Liver (tissue), 9 donors: ENCODE results near the gene LMTK2. TPM values are rescaled to one million over a fixed set of nuclear protein-coding genes. Genes with fewer than 3 reads are reported as not detected.

Experiments
- DNase-seq: peaks from one replicate; pipeline ENCODE4 v3.0.0-alpha.2; 2017; ENCODE audit warnings: low spot score
- H3K27ac ChIP-seq, 2 donors: one replicate each; pipeline ENCODE4 v1.7.0; 2013; ENCODE audit warnings: inconsistent platforms in 2 of 2, low read length in 2 of 2, control low read depth in 1 of 2, low read depth in 1 of 2, mild to moderate bottlenecking in 1 of 2
- H3K27me3 ChIP-seq, 4 donors: one replicate each; pipeline versions ENCODE4 v1.6.1 to v1.7.0; 2013; ENCODE audit warnings: low read length in 3 of 4, inconsistent platforms in 1 of 4, mild to moderate bottlenecking in 1 of 4, moderate library complexity in 1 of 4; ENCODE audit not compliant: control insufficient read depth in 4 of 4, insufficient read depth in 4 of 4
- H3K36me3 ChIP-seq, 4 donors: one replicate each; pipeline versions ENCODE4 v1.6.1 to v1.7.0; 2013; ENCODE audit warnings: low read length in 3 of 4, mild to moderate bottlenecking in 3 of 4, low read depth in 1 of 4, moderate library complexity in 1 of 4; ENCODE audit not compliant: control insufficient read depth in 4 of 4, insufficient read depth in 3 of 4
- H3K4me1 ChIP-seq, 4 donors: one replicate each; pipeline versions ENCODE4 v1.6.1 to v1.7.0; 2013; ENCODE audit warnings: low read length in 3 of 4, mild to moderate bottlenecking in 3 of 4, moderate library complexity in 1 of 4; ENCODE audit not compliant: control insufficient read depth in 4 of 4, insufficient read depth in 4 of 4
- H3K4me3 ChIP-seq, 3 donors: one replicate each; pipeline versions ENCODE4 v1.6.1 to v1.7.0; 2013; ENCODE audit warnings: low read length in 3 of 3, control low read depth in 1 of 3, low read depth in 1 of 3, mild to moderate bottlenecking in 1 of 3
- H3K9ac ChIP-seq, 2 donors: one replicate each; pipeline ENCODE4 v1.7.0; 2013; ENCODE audit warnings: low read length in 2 of 2, mild to moderate bottlenecking in 2 of 2, moderate library complexity in 2 of 2, control low read depth in 1 of 2, low read depth in 1 of 2
- H3K9me3 ChIP-seq, 4 donors: one replicate each; pipeline versions ENCODE4 v1.6.1 to v1.7.0; 2013; ENCODE audit warnings: low read length in 3 of 4; ENCODE audit not compliant: control insufficient read depth in 4 of 4
- EGR1 ChIP-seq, 2 donors: IDR thresholded peaks; 2 replicates each; pipeline ENCODE4 v1.6.1; 2016 to 2018; ENCODE audit warnings: antibody characterized with exemption in 2 of 2, low read depth in 2 of 2
- FOXA1 ChIP-seq: IDR thresholded peaks from 2 replicates; pipeline ENCODE4 v1.6.1; 2016; ENCODE audit warnings: antibody characterized with exemption
- FOXA2 ChIP-seq: IDR thresholded peaks from 2 replicates; pipeline ENCODE4 v1.6.1; 2016; ENCODE audit warnings: antibody characterized with exemption
- GABPA ChIP-seq, 2 donors: IDR thresholded peaks in 1 of 2; conservative IDR thresholded peaks in 1 of 2; 2 replicates each; pipeline ENCODE4 v1.6.1; 2016; ENCODE audit warnings: antibody characterized with exemption in 2 of 2, mild to moderate bottlenecking in 1 of 2, moderate library complexity in 1 of 2
- HNF4A ChIP-seq, 2 donors: conservative IDR thresholded peaks; 2 replicates each; pipeline ENCODE4 v1.6.1; 2016; ENCODE audit warnings: antibody characterized with exemption in 2 of 2, mild to moderate bottlenecking in 2 of 2
- HNF4G ChIP-seq: IDR thresholded peaks from 2 replicates; pipeline ENCODE4 v1.6.1; 2016; ENCODE audit warnings: antibody characterized with exemption
- JUND ChIP-seq, 2 donors: IDR thresholded peaks; 2 replicates each; pipeline ENCODE4 v1.6.1; 2016; ENCODE audit warnings: antibody characterized with exemption in 2 of 2
- NR2F2 ChIP-seq: IDR thresholded peaks from 2 replicates; pipeline ENCODE4 v1.6.1; 2016; ENCODE audit warnings: antibody characterized with exemption
- RAD21 ChIP-seq, 2 donors: IDR thresholded peaks; 2 replicates each; pipeline ENCODE4 v1.6.1; 2016; ENCODE audit warnings: antibody characterized with exemption in 2 of 2, mild to moderate bottlenecking in 2 of 2
- RXRA ChIP-seq, 2 donors: IDR thresholded peaks; 2 replicates each; pipeline ENCODE4 v1.6.1; 2017 to 2018; ENCODE audit warnings: antibody characterized with exemption in 2 of 2, mild to moderate bottlenecking in 1 of 2
- SP1 ChIP-seq: IDR thresholded peaks from 2 replicates; pipeline ENCODE4 v1.6.1; 2018; ENCODE audit warnings: antibody characterized with exemption, mild to moderate bottlenecking
- TAF1 ChIP-seq: conservative IDR thresholded peaks from 2 replicates; pipeline ENCODE4 v1.6.1; 2016; ENCODE audit warnings: antibody characterized with exemption, mild to moderate bottlenecking
- YY1 ChIP-seq: IDR thresholded peaks from 2 replicates; pipeline ENCODE4 v1.6.1; 2016; ENCODE audit warnings: antibody characterized with exemption, mild to moderate bottlenecking
- WGBS: extraction: QIAGEN DNeasy Blood & Tissue Kit; methylation state at CpG from one replicate; pipeline ENCODE4 v1.1.7; 2013; 5-methylcytosine and 5-hydroxymethylcytosine counted together
- polyA plus RNA-seq, 2 donors: library from polyadenylated mRNA; stranded (reverse) in 1 of 2; unstranded in 1 of 2; fragments of 200-250 nt in 1 of 2; fragments of >200 nt in 1 of 2; fragmentation: Nextera tagmentation in 1 of 2; extraction: Ambion mirVana in 1 of 2; gene quantifications; one replicate each; pipeline versions ENCODE4 v1.2.1 to v1.2.3, GENCODE V29; 2013 to 2015
- total RNA-seq, 2 donors: library from RNA; depleted of rRNA; stranded (reverse); fragments of >200 nt; gene quantifications; one replicate each; pipeline ENCODE4 v1.2.3, GENCODE V29; 2014
- TF ChIP-seq, protein P1 (sequence below): fragments of 150-350 bp; IDR thresholded peaks from 2 replicates; pipeline ENCODE4 v1.5.1; 2017; ENCODE audit warnings: improper control_type of control experiment, low read depth, low read length; ENCODE audit not compliant: missing input control
- TF ChIP-seq, protein P2 (sequence below): IDR thresholded peaks from 2 replicates; pipeline ENCODE4 v1.6.1; 2016; ENCODE audit warnings: antibody characterized with exemption
- TF ChIP-seq, protein P3 (sequence below): IDR thresholded peaks from 2 replicates; pipeline ENCODE4 v1.6.1; 2016; ENCODE audit warnings: antibody characterized with exemption
- TF ChIP-seq, protein P4 (sequence below): IDR thresholded peaks from 2 replicates; pipeline ENCODE4 v1.6.1; 2016; ENCODE audit warnings: antibody characterized with exemption
- TF ChIP-seq, protein P5 (sequence below): IDR thresholded peaks from 2 replicates; pipeline ENCODE4 v1.6.1; 2016; ENCODE audit warnings: antibody characterized with exemption, mild to moderate bottlenecking
- donor health status: healthy.
- donor health status: healthy.
- donor health status: healthy.
- donor health status: healthy.
- donor health status: healthy.

The LMTK2 gene
- total and polyA plus RNA-seq, 4 donors: 3.1 to 14.3 (median 9.0) TPM

- TF ChIP-seq, protein P1, sequence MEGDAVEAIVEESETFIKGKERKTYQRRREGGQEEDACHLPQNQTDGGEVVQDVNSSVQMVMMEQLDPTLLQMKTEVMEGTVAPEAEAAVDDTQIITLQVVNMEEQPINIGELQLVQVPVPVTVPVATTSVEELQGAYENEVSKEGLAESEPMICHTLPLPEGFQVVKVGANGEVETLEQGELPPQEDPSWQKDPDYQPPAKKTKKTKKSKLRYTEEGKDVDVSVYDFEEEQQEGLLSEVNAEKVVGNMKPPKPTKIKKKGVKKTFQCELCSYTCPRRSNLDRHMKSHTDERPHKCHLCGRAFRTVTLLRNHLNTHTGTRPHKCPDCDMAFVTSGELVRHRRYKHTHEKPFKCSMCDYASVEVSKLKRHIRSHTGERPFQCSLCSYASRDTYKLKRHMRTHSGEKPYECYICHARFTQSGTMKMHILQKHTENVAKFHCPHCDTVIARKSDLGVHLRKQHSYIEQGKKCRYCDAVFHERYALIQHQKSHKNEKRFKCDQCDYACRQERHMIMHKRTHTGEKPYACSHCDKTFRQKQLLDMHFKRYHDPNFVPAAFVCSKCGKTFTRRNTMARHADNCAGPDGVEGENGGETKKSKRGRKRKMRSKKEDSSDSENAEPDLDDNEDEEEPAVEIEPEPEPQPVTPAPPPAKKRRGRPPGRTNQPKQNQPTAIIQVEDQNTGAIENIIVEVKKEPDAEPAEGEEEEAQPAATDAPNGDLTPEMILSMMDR: no peak
These were observed 131.4 kb downstream of the LMTK2 start (continued) for GRCh38 chr7:98238076-98238475.

DNA sequence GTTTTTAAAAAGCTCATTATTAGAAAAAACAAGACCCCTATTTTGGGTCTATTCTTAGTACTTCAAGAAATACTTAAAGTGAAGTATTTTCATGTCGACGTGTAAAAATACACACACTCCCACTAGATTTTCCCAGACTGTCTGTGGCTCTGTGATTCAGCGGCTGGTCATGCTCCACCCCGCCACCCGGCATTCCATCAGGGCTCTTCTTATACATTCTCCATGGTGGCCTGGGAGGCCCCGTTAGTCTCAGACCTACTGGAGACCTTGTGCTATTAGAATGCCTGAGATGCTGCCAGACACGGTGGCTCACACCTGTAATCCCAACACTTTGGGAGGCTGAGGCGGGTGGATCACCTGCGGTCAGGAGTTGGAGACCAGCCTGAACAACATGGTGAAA, 132.3 kb downstream of the LMTK2 start:
- Histone ChIP-seq H3K4me3 (no peak overlapping the region), H3K9ac (no peak overlapping the region), H3K27ac (no peak overlapping the region), H3K4me1 (no peaks in the 10 kb centered on the region), H3K27me3 (no peaks in the 10 kb centered on the region), H3K36me3 (peaks cover 0 to 14% (median 5%) of the 10 kb centered on the region in 4 donors), H3K9me3 (no peaks in the 10 kb centered on the region)
- WGBS: 97% methylated on average over 9 of the region's 9 CpGs
- TF ChIP-seq, protein P2, sequence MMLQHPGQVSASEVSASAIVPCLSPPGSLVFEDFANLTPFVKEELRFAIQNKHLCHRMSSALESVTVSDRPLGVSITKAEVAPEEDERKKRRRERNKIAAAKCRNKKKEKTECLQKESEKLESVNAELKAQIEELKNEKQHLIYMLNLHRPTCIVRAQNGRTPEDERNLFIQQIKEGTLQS: no peak
- TF ChIP-seq, protein P1: no peak
- TF ChIP-seq EGR1 (IDR thresholded peaks at IDR 0.05; ENCODE audit: low read depth in 2 of 2): no peak
- TF ChIP-seq, protein P3, sequence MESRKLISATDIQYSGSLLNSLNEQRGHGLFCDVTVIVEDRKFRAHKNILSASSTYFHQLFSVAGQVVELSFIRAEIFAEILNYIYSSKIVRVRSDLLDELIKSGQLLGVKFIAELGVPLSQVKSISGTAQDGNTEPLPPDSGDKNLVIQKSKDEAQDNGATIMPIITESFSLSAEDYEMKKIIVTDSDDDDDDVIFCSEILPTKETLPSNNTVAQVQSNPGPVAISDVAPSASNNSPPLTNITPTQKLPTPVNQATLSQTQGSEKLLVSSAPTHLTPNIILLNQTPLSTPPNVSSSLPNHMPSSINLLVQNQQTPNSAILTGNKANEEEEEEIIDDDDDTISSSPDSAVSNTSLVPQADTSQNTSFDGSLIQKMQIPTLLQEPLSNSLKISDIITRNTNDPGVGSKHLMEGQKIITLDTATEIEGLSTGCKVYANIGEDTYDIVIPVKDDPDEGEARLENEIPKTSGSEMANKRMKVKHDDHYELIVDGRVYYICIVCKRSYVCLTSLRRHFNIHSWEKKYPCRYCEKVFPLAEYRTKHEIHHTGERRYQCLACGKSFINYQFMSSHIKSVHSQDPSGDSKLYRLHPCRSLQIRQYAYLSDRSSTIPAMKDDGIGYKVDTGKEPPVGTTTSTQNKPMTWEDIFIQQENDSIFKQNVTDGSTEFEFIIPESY: no peak
- no peak for TF ChIP-seq FOXA1
- no peak for TF ChIP-seq RAD21 (IDR thresholded peaks at IDR 0.05)
- no peak for TF ChIP-seq TAF1
- TF ChIP-seq FOXA2: no peak
- no peak for TF ChIP-seq YY1
- TF ChIP-seq, protein P4, sequence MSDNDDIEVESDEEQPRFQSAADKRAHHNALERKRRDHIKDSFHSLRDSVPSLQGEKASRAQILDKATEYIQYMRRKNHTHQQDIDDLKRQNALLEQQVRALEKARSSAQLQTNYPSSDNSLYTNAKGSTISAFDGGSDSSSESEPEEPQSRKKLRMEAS: no peak
- no peak for TF ChIP-seq HNF4G
- TF ChIP-seq RXRA (IDR thresholded peaks at IDR 0.05): no peak
- no peak for TF ChIP-seq HNF4A (conservative IDR thresholded peaks at IDR 0.05)
- no peak for TF ChIP-seq GABPA (IDR thresholded peaks at IDR 0.05 in 1 of 2, conservative IDR thresholded peaks at IDR 0.05 in 1 of 2)
- no peak for TF ChIP-seq SP1
- no peak for TF ChIP-seq NR2F2
- no peak for TF ChIP-seq JUND (IDR thresholded peaks at IDR 0.05)
- TF ChIP-seq, protein P5, sequence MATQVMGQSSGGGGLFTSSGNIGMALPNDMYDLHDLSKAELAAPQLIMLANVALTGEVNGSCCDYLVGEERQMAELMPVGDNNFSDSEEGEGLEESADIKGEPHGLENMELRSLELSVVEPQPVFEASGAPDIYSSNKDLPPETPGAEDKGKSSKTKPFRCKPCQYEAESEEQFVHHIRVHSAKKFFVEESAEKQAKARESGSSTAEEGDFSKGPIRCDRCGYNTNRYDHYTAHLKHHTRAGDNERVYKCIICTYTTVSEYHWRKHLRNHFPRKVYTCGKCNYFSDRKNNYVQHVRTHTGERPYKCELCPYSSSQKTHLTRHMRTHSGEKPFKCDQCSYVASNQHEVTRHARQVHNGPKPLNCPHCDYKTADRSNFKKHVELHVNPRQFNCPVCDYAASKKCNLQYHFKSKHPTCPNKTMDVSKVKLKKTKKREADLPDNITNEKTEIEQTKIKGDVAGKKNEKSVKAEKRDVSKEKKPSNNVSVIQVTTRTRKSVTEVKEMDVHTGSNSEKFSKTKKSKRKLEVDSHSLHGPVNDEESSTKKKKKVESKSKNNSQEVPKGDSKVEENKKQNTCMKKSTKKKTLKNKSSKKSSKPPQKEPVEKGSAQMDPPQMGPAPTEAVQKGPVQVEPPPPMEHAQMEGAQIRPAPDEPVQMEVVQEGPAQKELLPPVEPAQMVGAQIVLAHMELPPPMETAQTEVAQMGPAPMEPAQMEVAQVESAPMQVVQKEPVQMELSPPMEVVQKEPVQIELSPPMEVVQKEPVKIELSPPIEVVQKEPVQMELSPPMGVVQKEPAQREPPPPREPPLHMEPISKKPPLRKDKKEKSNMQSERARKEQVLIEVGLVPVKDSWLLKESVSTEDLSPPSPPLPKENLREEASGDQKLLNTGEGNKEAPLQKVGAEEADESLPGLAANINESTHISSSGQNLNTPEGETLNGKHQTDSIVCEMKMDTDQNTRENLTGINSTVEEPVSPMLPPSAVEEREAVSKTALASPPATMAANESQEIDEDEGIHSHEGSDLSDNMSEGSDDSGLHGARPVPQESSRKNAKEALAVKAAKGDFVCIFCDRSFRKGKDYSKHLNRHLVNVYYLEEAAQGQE: no peak
- no peak for DNase-seq
